Measurements from ENCODE around the gene PRPF8. TPM values are rescaled to one million over a fixed set of nuclear protein-coding genes. Genes with fewer than 3 reads are reported as not detected.

PRPF8 gene
- total RNA-seq, 1 experiment from 2014 or later = 439 TPM

DNA sequence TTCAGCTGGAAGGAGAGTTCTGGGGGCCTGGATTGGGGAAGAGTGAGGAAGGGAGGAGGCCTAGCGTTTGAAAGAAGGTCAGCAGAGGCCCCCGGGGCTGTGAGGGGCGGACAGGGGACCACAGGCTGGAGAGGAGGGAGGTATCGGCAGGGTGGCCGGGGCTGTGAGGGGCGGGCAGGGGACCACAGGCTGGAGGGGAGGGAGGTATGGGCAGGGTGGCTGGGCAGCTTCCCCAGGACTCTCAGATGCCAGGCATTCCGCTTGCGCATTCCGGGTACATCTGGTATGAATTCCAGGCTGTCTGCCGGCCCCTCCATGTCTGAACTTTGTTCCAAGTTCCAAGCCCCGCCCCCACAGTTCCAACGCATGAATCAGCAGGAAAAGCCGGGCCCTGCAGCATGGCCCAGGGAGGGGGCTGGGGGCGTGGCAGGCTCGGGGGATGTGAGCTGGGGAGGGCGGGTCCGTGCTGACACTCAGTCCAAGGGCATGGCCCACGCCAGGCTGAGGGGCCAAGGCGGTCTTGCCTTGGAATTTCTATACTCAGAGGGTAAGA is 29.8 kb upstream of the PRPF8 start:
- ChIA-PET POLR2A (ENCODE audit: low non-redundant PET) (interaction anchor here (0.6 kb wide), 1 partner anchor 66 kb away, joined by 3 read pairs; no protein-coding TSS in a partner anchor), CTCF (interaction anchor here (0.5 to 1.9 kb wide), 4 partner anchors 17 to 115 kb away, joined by 3 to 9 read pairs (median 6); partner anchors contain the start of genes RPA1 and SMYD4)
- peak; percentile 98 for DNase-seq (ENCODE audit: low spot score)
- peaks cover 6% of the 10 kb centered on the region for H3K36me3 ChIP-seq (ENCODE audit: insufficient read depth, low read length, poor library complexity, severe bottlenecking)
- no peaks in the 10 kb centered on the region for H3K27me3 ChIP-seq (replicated peaks; ENCODE audit: insufficient read depth, low read depth, low read length, poor library complexity)
- peak overlapping the region; percentile 85 for H3K27ac ChIP-seq (ENCODE audit: low read depth, low read length, poor library complexity, severe bottlenecking)
- H3K9me3 ChIP-seq (ENCODE audit: low read depth, low read length, poor library complexity, severe bottlenecking) = no peaks in the 10 kb centered on the region
- TF ChIP-seq, protein P1, sequence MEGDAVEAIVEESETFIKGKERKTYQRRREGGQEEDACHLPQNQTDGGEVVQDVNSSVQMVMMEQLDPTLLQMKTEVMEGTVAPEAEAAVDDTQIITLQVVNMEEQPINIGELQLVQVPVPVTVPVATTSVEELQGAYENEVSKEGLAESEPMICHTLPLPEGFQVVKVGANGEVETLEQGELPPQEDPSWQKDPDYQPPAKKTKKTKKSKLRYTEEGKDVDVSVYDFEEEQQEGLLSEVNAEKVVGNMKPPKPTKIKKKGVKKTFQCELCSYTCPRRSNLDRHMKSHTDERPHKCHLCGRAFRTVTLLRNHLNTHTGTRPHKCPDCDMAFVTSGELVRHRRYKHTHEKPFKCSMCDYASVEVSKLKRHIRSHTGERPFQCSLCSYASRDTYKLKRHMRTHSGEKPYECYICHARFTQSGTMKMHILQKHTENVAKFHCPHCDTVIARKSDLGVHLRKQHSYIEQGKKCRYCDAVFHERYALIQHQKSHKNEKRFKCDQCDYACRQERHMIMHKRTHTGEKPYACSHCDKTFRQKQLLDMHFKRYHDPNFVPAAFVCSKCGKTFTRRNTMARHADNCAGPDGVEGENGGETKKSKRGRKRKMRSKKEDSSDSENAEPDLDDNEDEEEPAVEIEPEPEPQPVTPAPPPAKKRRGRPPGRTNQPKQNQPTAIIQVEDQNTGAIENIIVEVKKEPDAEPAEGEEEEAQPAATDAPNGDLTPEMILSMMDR (conservative IDR thresholded peaks at IDR 0.05; ENCODE audit: low read depth, low read length) = no peak
- no peak for TF ChIP-seq EZH2 (IDR thresholded peaks at IDR 0.05; ENCODE audit: borderline replicate concordance, low read depth, low read length, poor library complexity, severe bottlenecking)
- intact Hi-C loops (cut with micrococcal nuclease; ENCODE audit: unreplicated experiment) = loop anchor here (10.0 kb wide), 1 partner anchor 150 kb away; no protein-coding TSS in a partner anchor
- H3K4me1 ChIP-seq (ENCODE audit: insufficient read depth, low read length, poor library complexity, severe bottlenecking) = peaks cover 36% of the 10 kb centered on the region
- no TSS peak for BruUV-seq (replicated peaks)
- H3K4me3 ChIP-seq (ENCODE audit: low read depth, low read length, poor library complexity, severe bottlenecking) = peak overlapping the region; percentile 60

GRCh38 chr17:1713878-1714426 is 29.3 kb upstream of the PRPF8 start:
- H3K36me3 ChIP-seq (ENCODE audit: insufficient read depth, low read length, poor library complexity, severe bottlenecking) = peaks cover 6% of the 10 kb centered on the region
- intact Hi-C loops (cut with micrococcal nuclease; ENCODE audit: unreplicated experiment) = loop anchor here (10.0 kb wide), 1 partner anchor 151 kb away; no protein-coding TSS in a partner anchor

GRCh38 chr17:1713160-1713877 is 28.7 kb upstream of the PRPF8 start:
- Histone ChIP-seq H3K4me3 (ENCODE audit: low read depth, low read length, poor library complexity, severe bottlenecking) (peak overlapping the region; percentile 60), H3K9me3 (ENCODE audit: low read depth, low read length, poor library complexity, severe bottlenecking) (no peaks in the 10 kb centered on the region), H3K27ac (ENCODE audit: low read depth, low read length, poor library complexity, severe bottlenecking) (peak overlapping the region; percentile 85), H3K4me1 (ENCODE audit: insufficient read depth, low read length, poor library complexity, severe bottlenecking) (peaks cover 36% of the 10 kb centered on the region), H3K27me3 (replicated peaks; ENCODE audit: insufficient read depth, low read depth, low read length, poor library complexity) (no peaks in the 10 kb centered on the region), H3K36me3 (ENCODE audit: insufficient read depth, low read length, poor library complexity, severe bottlenecking) (peaks cover 6% of the 10 kb centered on the region)
- TSS peak; percentile 54 for BruUV-seq (replicated peaks)
- intact Hi-C loops (cut with micrococcal nuclease; ENCODE audit: unreplicated experiment) = loop anchor here (10.0 kb wide), 1 partner anchor 151 kb away; no protein-coding TSS in a partner anchor
- ChIA-PET CTCF (interaction anchor here (0.6 to 1.9 kb wide), 6 partner anchors 70 to 531 kb away, joined by 3 to 8 read pairs (median 4); no protein-coding TSS in a partner anchor), POLR2A (ENCODE audit: low non-redundant PET) (interaction anchor here (0.6 kb wide), 2 partner anchors 178 to 493 kb away, joined by 3 read pairs; no protein-coding TSS in a partner anchor)
- TF ChIP-seq EZH2 (IDR thresholded peaks at IDR 0.05; ENCODE audit: borderline replicate concordance, low read depth, low read length, poor library complexity, severe bottlenecking) = no peak
- TF ChIP-seq, protein P1 (conservative IDR thresholded peaks at IDR 0.05; ENCODE audit: low read depth, low read length) = no peak
- no peak for DNase-seq (ENCODE audit: low spot score)

More at GRCh38 chr17:1713878-1714426, 29.3 kb upstream of the PRPF8 start:
- DNase-seq (ENCODE audit: low spot score) = peak; percentile 71
- Histone ChIP-seq H3K27me3 (replicated peaks; ENCODE audit: insufficient read depth, low read depth, low read length, poor library complexity) (no peaks in the 10 kb centered on the region), H3K4me3 (ENCODE audit: low read depth, low read length, poor library complexity, severe bottlenecking) (peak overlapping the region; percentile 60), H3K27ac (ENCODE audit: low read depth, low read length, poor library complexity, severe bottlenecking) (peak overlapping the region; percentile 85), H3K9me3 (ENCODE audit: low read depth, low read length, poor library complexity, severe bottlenecking) (no peaks in the 10 kb centered on the region), H3K4me1 (ENCODE audit: insufficient read depth, low read length, poor library complexity, severe bottlenecking) (peaks cover 36% of the 10 kb centered on the region)
- POLR2A ChIA-PET (ENCODE audit: low non-redundant PET) = interaction anchor here (0.6 kb wide), 1 partner anchor 65 kb away, joined by 3 read pairs; no protein-coding TSS in a partner anchor
- no TSS peak for BruUV-seq (replicated peaks)
- TF ChIP-seq, protein P1 (conservative IDR thresholded peaks at IDR 0.05; ENCODE audit: low read depth, low read length) = peak; percentile 73
- no peak for TF ChIP-seq EZH2 (IDR thresholded peaks at IDR 0.05; ENCODE audit: borderline replicate concordance, low read depth, low read length, poor library complexity, severe bottlenecking)
- CTCF ChIA-PET = interaction anchor here (0.5 to 1.9 kb wide), 8 partner anchors 70 to 531 kb away, joined by 3 to 8 read pairs (median 4); partner anchors contain the start of genes RPA1 and SMYD4
